ENCODE data around the gene OR10P1.

The OR10P1 gene

DNA sequence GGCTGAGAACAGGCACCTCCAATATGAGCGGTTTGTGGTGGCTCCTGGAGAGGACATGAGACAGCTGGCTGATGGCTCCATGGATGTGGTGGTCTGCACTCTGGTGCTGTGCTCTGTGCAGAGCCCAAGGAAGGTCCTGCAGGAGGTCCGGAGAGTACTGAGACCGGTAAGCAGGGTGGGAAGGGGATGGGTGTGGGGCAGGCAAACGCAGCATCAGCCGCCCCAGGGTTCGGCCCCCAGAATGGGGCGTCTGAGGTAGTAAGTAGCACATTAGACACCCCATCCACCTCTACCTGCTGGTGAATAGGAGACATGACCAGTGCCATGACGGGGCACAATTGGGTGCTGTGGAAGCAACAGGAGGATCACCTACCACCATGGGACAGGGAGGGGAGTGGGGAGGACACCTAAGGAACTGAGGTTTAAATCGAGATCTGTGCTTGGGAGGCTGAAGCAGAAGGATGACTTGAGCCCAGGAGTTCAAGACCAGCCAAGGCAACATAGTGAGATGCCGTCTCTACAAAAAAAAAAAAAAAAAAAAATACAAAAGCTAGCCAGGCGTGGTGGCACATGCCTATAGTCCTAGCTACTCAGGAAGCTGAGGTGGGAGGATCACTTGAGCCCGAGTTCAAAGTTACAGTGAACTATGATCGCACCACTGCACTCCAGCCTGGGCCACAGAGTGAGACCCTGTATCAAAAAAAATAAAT, 45.5 kb downstream of the OR10P1 start:
- FAIRE-seq, result no peak
- DNase-seq (ENCODE audit: extremely low spot score, insufficient read length, low read depth), result no peak

DNA sequence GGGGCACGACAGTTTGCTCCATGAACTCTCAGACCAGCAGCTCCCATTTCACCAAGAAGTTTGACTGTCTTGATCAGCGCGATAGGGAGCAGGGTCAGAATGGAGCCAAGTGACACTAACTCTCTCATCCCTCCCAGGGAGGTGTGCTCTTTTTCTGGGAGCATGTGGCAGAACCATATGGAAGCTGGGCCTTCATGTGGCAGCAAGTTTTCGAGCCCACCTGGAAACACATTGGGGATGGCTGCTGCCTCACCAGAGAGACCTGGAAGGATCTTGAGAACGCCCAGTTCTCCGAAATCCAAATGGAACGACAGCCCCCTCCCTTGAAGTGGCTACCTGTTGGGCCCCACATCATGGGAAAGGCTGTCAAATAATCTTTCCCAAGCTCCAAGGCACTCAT, 47.0 kb downstream of the OR10P1 start:
- DNase-seq (ENCODE audit: extremely low spot score, insufficient read length, low read depth) (no peak), FAIRE-seq (no peak)

DNA sequence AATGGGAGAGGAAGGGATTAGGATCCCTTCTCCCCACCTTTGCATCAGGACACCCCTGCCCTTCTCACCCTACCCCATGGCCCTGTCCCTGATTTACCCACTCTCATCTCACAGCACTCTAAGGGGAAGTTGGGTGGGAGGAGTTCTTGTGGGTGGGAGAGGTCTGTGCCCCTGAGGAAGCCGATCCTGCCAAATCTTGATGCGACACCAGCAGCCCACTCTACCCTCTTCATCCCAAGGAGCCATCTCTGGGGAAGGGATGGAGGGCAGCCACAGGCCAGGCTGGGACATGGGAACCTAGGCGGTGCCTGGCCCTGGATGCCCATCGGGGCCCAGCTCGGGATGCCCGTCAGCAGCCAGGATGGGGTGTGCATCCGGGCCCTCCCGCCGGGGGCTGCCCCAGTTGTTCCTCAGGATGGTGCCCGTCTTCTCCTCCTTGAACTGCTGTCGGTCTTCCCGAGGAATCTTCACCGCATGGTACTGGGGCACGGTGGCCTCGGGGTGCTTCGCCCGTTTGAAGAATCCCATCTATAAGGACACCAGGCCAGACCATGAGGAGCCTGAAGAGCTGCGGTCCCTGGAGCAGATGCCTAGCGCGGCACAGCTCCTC, 48.2 kb downstream of the OR10P1 start:
- FAIRE-seq (no peak), DNase-seq (ENCODE audit: extremely low spot score, insufficient read length, low read depth) (no peak)

DNA sequence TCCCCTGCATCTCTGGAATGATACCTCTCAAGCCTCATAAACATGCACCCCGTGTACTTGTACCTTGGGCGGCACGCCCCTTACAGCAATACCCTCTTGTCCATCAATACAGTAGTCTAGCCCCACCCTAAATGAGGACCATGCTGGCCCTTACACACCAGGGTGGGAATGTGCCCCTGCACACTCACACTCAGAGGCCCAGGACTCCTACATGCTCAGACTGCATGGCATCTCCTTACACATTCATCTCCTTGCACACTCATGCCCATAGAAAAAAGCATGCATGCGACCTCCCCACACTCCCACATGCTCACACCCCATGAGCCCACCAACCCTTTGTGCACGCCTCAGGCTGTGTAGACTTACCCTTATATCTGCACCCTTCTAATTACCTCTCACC, 49.0 kb downstream of the OR10P1 start:
- DNase-seq (ENCODE audit: extremely low spot score, insufficient read length, low read depth) (no peak), FAIRE-seq (no peak)

DNA sequence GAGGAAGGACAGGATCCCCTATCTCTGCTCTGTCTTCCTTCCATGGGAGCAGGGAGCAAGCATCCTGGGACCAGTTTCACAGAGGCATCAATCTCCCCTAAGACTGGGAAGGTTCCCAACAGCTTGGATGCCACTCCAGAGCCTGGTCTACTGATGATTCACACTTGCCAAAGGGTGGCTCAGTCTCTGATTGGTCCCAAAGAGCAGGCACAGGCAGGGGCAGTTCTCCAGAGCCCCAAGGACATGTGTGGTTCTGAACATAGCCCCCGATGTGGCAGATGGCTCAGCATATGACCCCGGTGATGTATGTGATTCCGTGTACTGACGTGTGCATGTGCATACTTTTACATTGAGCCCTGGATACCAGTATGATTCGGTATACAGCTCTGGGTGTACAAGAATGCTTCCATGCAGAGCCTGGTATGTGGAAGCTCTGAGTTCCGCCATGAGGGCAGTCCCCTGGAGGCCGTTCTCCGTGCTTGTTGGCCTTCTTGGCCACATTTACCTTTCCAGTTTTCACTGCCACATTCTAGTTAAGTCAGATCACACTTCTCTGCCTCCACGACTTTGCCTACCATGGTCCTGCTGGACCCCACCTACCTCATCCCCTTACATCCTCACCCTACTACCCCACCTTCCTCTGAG, 49.8 kb downstream of the OR10P1 start:
- no peak for FAIRE-seq
- DNase-seq (ENCODE audit: extremely low spot score, insufficient read length, low read depth), result no peak
